ENCODE results near the gene BABAM2. TPM values are rescaled to one million over a fixed set of nuclear protein-coding genes. Genes with fewer than 3 reads are reported as not detected.

Gene BABAM2
- total RNA-seq, 4 donors from 2014 or later: 24.3 to 46.1 (median 44.5) TPM

- Histone ChIP-seq H3K36me3 (no peaks in the 10 kb centered on the region), H3K27me3 (no peaks in the 10 kb centered on the region), H3K9me3 (no peaks in the 10 kb centered on the region), H3K4me3 (no peak overlapping the region), H3K27ac (peak overlapping the region in 2 of 4 donors; percentile 26 to 57), H3K4me1 (peaks cover 0 to 68% (median 33%) of the 10 kb centered on the region in 4 donors)
- DNase-seq (ENCODE audit: low spot score in 2 of 2): no peak
- TF ChIP-seq POLR2A (IDR thresholded peaks at IDR 0.05) (no peak), EP300 (IDR thresholded peaks at IDR 0.05) (no peak), CTCF (IDR thresholded peaks at IDR 0.05) (no peak)
- WGBS, 2 donors: 92 to 98% methylated on average over 6 to 8 of the region's 8 CpGs
Measured at GRCh38 chr2:28322456-28322855, 431.9 kb downstream of the BABAM2 start.

GRCh38 chr2:28322981-28323396 is 432.5 kb downstream of the BABAM2 start:
- Histone ChIP-seq H3K9me3 (no peaks in the 10 kb centered on the region), H3K4me1 (peaks cover 0 to 69% (median 38%) of the 10 kb centered on the region in 4 donors), H3K27ac (peak overlapping the region in 2 of 4 donors; percentile 26 to 57), H3K36me3 (no peaks in the 10 kb centered on the region), H3K4me3 (no peak overlapping the region), H3K27me3 (no peaks in the 10 kb centered on the region)
- TF ChIP-seq POLR2A (IDR thresholded peaks at IDR 0.05) (no peak), EP300 (IDR thresholded peaks at IDR 0.05) (no peak), CTCF (IDR thresholded peaks at IDR 0.05) (no peak)
- no peak for DNase-seq (ENCODE audit: low spot score in 2 of 2)
- WGBS, 2 donors: 68 to 76% methylated on average over 6 of the region's 6 CpGs

GRCh38 chr2:28325173-28325566 is 434.6 kb downstream of the BABAM2 start:
- no peaks in the 10 kb centered on the region for H3K36me3 ChIP-seq
- no peaks in the 10 kb centered on the region for H3K9me3 ChIP-seq
- no peak for DNase-seq (ENCODE audit: low spot score in 2 of 2)
- H3K27ac ChIP-seq: peak overlapping the region in 2 of 4 donors; percentile 83 to 86
- no peak overlapping the region for H3K4me3 ChIP-seq
- no peaks in the 10 kb centered on the region for H3K27me3 ChIP-seq
- no peak for TF ChIP-seq POLR2A (IDR thresholded peaks at IDR 0.05)
- TF ChIP-seq CTCF (IDR thresholded peaks at IDR 0.05): no peak
- TF ChIP-seq EP300 (IDR thresholded peaks at IDR 0.05): no peak
- 77 to 84% methylated on average over 5 of the region's 5 CpGs for WGBS, 2 donors
- peaks cover 0 to 63% (median 36%) of the 10 kb centered on the region in 4 donors for H3K4me1 ChIP-seq

- H3K27ac ChIP-seq: peak overlapping the region in 3 of 4 donors; percentile 54 to 86 (median 83)
- H3K27me3 ChIP-seq: no peaks in the 10 kb centered on the region
- peaks cover 0 to 63% (median 36%) of the 10 kb centered on the region in 4 donors for H3K4me1 ChIP-seq
- TF ChIP-seq EP300 (IDR thresholded peaks at IDR 0.05) (no peak), POLR2A (IDR thresholded peaks at IDR 0.05) (no peak), CTCF (IDR thresholded peaks at IDR 0.05) (no peak)
- H3K9me3 ChIP-seq: no peaks in the 10 kb centered on the region
- WGBS, 2 donors: 61 to 90% methylated on average over 5 to 9 of the region's 10 CpGs
- no peak for DNase-seq (ENCODE audit: low spot score in 2 of 2)
- no peak overlapping the region for H3K4me3 ChIP-seq
- H3K36me3 ChIP-seq: no peaks in the 10 kb centered on the region
Measured at GRCh38 chr2:28325567-28326468, 435.3 kb downstream of the BABAM2 start.

- 84 to 89% methylated on average over 4 of the region's 4 CpGs for WGBS, 2 donors
- Histone ChIP-seq H3K27ac (peak overlapping the region in 3 of 4 donors; percentile 54 to 86 (median 83)), H3K9me3 (no peaks in the 10 kb centered on the region), H3K4me3 (no peak overlapping the region), H3K4me1 (peaks cover 0 to 58% (median 36%) of the 10 kb centered on the region in 4 donors), H3K36me3 (no peaks in the 10 kb centered on the region), H3K27me3 (no peaks in the 10 kb centered on the region)
- TF ChIP-seq EP300 (IDR thresholded peaks at IDR 0.05) (no peak), POLR2A (IDR thresholded peaks at IDR 0.05) (no peak), CTCF (IDR thresholded peaks at IDR 0.05) (no peak)
- DNase-seq (ENCODE audit: low spot score in 2 of 2): no peak
Measured at GRCh38 chr2:28326469-28326805, 435.9 kb downstream of the BABAM2 start.
